Measurements from ENCODE around the gene OAS1.
"Not testable (repeated sequence)": the region's sequence is repeated elsewhere in the genome, so short reads cannot be mapped to it uniquely, and the experiment has no call there.

The OAS1 gene

DNA sequence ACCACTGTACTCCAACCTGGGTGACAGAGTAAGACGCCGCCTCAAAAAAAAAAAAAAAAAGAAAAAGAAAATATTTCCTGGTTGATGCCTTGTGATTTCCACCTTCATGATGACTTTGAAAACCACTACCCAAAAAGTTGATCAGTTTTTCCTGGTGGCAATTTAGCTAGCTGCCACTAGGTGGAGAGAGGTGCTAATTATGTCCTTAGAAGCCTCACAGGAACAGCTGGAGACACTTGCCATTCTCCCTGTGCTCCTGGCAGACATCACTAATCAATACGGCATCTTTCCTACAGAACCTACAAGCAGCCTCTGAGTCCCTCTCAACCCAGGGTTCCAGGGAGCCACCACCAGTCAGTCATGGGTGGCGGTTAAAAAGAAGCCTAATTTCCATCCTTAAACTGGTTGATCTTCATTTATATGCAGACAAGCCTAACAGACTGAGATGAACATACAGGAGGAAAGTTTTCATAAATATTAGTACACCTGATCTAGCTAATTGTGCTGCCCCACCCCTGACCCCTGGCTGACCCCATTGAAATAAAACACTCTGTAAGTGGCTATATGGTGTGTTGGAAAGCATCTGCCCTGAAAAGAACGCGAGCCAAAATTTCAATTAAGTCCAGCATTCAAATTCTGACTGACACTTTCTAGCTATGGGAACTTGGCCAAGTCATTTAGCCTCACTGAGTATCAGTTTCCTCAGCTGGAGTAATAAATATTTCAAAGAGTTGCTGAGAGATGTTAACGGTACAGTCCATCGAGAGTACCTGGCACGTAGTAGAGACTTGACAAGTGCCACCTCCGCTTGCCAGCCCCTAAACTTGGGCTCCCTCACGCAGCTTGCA, 6.2 kb upstream of the OAS1 start:
- peak; percentile 96 for DNase-seq

DNA sequence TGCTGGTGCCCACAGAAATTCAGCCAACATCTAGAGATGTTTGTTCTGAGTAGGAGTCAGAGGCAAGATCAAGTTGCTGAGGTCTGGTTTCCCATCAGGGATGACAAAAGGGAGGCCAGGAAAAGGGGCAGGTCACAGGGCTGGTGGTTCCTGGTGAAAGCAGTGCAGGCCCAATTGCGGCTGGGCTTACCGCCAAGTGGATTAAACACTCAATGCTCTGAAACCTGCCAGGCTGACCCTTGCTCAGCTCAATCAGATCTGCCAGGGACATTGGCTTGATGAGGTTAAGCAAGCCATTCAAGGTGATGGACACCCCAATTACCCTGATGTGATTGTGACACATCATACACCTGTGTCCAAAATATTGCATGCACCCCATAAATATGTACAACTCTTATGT, 5.5 kb upstream of the OAS1 start:
- no peak for DNase-seq

DNA sequence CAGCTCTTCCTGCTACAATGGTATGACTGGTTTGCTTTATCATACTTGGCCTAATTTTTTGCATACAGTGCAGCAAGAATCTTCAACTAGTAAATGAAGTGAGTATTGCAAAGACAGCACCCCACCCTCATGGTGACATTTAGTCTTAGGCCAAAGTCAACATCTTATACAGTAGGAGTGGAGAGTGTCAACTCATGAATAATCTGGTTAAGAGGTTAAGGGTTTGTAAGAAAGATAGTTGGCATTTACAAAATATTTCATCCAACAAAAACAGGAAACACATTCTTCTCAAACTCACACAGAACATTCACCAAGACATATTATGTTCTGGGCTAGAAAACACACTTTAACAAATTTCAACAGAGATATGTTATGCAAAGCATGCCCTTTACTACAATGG, 2.2 kb upstream of the OAS1 start:
- DNase-seq: no peak

DNA sequence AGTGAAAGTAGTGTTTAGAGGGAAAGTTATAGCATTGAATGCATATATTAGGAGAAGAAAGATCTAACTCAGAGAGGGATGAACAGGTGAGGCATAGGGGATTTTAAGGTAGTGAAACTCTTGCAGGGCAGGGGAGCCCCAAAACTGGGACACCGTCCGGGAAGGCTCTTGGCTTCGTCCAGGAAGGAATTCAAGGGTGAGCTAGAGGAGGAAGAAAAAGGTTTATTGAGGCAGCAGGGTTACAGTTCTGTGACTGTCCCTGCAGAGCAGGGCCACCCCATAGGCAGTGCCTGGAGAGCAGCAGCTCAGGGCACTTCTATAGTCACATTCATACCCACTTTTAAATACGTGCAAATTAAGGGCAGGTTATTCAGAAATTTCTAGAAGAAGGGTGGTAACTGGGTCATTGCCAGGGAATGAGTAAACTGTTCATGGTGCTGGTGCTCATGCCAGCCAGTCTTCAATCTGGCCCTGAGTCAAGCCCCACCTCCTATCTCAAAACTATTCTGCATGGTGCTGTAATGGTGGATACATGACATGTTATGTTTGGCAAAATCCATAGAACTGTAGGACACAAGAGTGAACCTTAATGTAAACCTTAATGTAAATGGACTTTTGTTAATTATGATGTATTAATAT, 1.2 kb upstream of the OAS1 start:
- no peak for DNase-seq

DNA sequence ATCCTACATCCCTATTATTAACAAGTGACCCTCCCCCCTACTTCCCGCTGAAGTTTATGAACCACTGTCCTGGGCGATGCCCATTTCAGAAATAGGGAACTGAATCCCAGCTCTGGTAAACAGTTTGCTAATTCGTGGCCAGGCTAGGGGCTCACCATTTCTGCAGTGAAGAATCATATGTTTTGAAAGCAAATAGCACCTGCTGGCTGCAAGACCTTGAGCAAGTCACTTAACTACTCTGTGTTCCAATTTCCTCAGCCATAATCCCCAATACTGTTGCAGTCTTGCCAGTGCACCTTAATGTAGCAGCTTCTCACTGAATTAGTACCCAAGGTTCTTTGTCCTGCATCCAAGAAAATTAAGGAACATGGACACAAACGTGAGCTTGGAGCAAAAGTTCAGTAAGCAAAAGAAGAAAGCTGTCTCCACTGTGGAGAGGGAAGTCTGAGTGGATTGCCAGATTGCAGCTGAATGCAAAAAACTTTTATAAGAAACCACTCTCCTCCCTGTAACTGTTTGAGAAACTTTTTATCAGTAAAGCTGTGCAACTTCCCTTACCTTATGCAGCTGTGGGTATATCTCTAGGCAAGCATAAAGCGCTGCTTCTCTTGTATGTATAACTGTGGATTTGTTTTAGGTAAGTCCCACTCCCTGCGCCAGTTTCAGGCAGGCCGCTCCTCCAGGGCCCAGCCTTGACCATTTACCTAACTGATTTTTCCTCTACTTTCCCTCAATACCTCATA, 824 bp downstream of the OAS1 start:
- no peak for DNase-seq

DNA sequence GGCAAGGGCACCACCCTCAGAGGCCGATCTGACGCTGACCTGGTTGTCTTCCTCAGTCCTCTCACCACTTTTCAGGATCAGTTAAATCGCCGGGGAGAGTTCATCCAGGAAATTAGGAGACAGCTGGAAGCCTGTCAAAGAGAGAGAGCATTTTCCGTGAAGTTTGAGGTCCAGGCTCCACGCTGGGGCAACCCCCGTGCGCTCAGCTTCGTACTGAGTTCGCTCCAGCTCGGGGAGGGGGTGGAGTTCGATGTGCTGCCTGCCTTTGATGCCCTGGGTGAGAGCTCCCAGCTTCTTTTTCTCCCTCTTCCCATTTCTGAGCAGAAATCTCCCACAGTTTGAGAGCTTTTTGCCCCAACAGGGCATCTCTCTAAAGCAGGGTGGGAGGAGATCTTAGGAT, 1.8 kb downstream of the OAS1 start:
- no peak for DNase-seq

DNA sequence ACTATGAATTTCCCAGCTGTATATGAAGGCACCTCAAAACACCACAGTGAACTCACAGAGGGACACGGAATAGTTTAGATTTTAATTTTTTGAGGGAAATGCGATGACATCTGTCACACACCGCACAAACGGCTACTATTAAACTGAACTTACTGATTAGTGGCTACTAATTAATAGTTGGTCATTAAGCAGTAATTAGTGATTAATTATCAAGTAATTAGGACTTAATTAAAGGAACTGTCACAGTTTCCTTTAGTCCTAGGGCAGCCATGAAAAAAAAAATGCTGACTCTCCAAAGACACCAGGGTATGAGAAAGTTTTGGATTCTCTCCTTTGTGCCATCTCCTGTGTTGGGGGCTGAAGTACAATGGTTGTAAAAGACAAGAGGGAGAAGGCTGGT, 2.9 kb downstream of the OAS1 start:
- no peak for DNase-seq

DNA sequence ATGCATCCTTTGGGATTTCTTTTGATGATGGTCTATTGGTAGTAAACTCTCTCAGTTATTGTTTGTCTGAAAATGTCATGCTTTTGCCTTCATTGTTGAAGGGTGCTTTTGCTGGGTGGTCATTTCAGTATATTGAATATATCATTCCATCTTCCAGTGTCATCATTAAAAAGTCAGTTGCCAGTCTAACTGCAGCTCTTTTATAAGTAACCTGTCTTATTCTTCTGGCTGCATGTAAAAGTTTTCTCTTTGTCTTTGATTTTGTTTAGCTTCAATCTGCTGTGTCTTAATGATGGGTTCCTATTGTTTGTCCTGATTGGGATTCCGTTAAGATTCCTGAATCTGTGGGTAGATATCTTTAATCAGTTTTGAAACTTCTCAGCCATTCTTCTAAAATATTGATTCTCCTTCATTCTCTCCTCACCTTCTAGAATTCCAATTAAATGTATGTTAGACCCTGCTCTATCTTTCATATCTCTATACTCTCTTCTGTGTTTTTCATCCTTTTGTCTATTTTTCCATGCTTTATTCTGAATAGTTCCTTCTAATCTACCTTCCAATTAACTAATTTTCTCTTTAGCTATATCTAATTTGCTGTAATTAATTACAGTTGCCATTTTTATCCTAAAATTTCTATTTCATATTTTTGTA, 6.4 kb downstream of the OAS1 start:
- no peak for DNase-seq

DNA sequence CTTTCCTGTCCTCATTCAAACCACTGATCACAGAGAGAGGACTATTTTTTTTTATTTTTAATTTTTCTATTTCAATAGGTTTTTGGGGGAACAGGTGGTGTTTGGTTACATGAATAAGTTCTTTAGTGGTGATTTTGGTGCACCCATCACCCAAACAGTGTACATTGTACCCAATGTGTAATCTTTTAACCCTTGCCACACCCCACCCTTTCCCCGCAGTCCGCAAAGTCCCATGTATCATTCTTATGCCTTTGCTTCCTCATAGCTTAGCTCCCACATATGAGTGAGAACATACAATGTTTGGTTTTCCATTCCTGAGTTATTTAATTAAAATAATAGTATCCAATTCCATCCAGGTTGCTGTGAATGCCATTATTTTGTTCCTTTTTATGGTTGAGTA, 7.1 kb downstream of the OAS1 start:
- not testable (repeated sequence) for DNase-seq

DNA sequence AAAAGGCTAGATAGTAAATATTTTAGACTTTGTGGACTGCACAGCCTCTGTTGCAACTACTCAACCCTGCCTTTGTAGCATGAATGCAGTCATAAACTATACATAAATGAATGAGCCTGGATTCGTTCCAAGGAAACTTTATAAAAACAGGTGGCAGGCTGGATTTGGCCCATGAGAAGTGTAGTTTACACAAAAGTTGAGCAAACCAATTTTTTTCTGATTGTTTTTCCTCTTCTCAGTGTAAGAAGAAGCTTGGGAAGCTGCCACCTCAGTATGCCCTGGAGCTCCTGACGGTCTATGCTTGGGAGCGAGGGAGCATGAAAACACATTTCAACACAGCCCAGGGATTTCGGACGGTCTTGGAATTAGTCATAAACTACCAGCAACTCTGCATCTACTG, 9.5 kb downstream of the OAS1 start:
- DNase-seq: no peak

DNA sequence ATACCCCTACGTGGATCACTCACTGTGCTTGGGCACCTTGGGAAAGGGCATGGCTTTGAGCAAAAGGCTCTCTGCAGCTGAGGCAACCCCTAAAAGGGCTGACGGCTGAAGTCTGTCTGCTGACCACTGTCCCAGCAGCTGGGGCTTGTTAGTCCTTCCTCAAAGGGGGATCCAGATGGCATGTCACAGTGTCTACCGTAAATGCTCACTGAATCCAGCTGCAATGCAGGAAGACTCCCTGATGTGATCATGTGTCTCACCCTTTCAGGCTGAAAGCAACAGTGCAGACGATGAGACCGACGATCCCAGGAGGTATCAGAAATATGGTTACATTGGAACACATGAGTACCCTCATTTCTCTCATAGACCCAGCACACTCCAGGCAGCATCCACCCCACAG, 12.4 kb downstream of the OAS1 start:
- no peak for DNase-seq

DNA sequence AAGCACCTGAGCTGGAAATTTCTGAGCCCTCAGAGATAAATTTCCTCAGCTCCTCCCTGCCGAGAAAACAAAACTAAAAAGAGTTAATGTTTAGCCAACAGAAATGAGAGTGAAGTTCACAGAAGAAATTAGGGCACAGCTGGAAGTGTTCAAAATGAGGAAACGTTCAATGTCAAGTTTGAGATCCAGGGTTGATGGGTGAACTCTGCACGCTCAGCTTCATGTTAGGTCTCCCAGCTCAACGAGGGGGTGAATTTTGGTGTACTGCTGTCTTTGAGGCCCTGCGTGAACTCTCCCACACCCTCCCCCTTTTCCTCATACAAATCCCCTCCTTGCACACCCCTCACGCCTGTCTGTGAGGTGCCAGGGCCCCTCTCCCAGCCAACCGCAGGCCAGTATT, 18.2 kb downstream of the OAS1 start:
- DNase-seq: no peak

DNA sequence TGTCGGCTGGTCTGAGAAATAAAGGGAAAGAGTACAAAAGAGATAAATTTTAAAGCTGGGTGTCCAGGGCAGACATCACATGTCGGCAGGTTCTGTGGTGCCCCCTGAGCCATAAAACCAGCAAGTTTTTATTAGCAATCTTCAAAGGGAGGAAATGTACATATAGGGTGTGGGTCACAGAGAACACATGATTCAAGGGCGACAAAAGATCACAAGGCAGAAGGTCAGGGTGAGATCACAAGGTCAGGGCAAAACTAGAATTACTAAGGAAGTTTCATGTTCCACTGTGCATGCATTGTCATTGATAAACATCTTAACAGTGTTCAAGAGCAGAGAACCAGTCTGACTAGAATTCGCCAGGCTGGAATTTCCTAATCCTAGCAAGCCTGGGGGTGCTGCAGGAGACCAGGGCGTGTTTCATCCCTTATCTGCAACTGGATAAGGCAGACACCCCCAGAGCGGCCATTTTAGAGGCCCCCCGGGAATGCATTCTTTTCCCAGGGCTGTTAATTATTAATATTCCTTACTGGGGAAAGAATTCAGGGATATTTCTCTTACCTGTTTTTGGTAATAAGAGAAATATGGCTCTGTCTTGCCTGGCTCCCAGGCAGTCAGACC, 19.8 kb downstream of the OAS1 start:
- DNase-seq: not testable (repeated sequence)

DNA sequence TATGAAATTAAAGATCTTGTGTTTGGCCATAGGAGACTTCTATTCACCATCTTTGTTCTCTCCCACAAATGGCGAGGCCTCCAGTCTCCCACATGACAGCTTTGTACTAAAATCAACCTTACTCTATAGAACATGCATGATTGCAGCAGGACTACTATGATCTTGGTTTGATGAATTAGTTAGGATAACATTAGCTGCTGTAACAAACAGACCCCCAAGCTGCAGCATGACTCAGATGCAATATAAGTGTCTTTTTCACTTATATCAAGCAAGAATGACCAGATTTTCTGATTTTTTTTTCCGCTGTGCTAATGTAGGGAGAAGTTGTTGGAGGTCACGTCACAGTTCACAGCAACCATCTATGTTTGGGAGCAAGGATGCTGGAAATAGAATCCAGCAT, 20.7 kb downstream of the OAS1 start:
- DNase-seq: no peak

DNA sequence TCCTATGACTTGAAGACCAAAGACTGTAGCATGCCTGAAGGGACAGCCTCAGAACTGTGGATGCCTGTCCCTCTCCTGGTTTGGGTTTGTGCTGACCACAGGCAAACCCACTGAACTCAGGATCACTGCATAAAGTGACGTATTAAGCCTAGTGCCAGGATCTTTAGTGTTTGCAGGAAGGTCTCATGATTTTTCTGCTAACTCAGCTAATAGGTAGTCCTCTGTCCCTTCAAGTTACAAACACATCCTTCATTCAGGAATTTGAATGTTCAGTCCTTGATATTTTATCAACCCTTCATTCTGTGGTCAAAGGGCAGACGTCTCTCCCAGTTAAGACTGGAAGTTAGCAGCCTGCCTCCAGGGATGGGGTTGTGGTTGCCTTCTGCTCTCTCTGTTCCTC, 21.2 kb downstream of the OAS1 start:
- no peak for DNase-seq

DNA sequence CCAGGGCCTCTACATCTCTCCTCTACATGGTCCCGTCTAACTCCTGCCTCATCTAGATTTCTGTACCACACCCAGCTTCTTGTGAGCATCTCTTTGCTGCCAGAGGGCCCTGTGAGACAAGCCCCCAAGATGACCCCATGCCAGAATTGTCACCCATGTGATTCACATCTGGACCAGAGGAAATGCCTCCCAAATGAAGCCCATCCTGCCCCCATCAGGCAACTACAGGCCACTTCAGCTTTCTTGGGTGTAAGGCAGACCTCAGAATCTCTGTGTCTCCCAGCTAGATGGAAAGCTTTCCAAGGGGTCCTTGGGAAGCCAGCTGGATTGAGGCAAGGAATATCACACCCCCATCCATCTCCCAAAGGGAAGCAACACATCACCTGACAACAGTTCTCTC, 22.2 kb downstream of the OAS1 start:
- DNase-seq: no peak

DNA sequence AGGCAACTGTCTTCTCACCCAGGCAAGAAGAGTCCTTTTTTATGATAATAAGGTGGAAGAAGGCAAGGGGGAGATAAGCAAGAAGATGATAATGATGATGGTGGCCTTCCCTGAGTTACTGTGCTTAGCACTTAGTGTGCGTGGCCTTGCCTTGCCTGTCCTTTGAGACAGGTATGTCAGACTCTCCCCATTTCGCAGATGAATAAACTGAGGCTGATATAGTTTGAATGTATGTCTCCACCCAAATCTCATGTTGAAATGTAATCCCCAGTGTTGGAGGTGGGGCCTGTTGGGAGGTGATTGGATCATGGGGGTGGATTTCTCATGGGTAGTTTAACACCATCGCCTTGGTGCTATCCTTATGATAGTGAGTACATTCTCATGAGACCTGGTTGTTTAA, 23.0 kb downstream of the OAS1 start:
- no peak for DNase-seq

DNA sequence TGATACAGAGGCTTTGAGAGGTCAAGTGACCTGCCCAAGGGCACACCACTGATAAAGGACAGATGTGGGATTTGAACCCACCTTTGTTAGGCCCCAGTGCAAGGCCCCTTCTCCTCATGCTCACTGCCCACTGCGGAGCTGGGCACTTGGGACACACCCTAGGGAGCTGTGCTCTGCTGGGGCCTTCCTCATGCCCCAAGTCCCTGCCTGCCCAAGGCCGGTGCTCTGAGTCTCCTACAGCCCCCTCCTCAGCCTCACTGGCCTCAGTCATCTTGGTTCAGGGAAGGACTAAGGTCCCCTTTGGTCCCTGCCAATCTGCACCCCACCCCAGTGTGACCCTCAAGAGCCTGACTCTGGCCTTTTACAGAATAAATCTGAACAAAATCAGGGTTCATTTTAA, 23.6 kb downstream of the OAS1 start:
- no peak for DNase-seq

DNA sequence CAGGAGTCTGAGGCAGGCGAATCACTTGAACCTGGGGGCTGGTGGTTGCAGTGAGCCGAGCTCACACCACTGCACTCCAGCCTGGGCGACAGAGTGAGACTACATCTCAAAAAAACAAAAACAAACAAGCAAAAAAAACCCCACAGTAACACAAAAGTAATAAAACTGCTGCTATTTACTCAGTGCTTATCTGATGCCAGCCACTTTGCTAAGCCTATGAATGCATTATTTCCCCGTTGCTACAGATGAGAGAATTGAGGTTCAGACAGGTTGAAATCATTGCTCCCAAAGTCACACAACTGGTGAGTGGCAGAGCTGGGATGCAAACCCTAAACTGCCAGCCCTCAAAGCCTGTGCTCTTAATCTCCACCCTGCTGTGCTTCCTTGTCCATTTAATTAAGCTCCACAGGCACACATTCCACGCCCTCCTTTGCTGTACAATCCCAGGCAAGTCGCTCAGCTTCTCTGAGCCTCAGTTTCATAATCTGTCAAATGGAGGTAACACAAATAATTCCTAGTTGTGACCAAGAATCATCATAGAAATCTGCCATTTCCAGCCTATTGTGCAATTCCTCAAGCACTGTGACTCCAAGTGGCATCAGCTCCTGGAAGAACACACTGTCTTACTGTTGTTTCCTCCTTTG, 25.8 kb downstream of the OAS1 start:
- DNase-seq: no peak

DNA sequence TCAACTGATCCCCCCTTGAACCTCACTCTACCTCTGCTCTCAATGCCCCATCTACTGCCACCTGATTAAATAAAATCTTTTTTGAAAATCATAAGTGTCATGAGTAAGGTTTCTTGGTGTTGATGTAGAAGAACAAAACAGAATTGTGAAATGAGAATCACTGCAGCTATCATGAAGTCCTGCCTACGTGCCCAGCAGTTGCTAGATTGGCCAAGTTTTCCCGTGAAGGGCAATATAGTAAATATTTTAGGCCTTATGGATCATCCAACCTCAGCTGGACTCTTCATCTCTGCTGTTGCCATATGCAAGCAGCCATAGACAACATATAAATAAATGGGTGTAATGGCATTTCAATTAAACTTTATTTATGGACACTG, 26.4 kb downstream of the OAS1 start:
- DNase-seq: no peak

DNA sequence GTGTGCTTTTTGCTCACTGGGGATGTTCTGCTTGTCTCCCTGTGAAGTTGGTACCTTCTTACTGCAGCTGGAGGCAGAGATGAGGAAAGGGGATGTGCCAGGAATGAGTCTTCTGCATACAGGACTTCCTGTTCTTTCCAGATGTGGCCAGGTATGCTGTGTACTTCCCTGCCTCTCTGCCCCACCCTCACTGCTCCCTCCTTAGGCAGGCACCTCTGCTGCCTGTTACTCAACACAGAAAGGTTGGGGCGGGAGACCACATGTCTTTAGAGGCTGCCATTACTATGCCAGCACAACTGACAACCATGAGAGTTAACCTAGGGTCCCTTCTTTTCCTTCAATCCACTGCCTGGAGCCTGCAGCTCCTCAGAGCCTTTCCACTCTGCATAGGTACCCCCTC, 29.5 kb downstream of the OAS1 start:
- DNase-seq: no peak

DNA sequence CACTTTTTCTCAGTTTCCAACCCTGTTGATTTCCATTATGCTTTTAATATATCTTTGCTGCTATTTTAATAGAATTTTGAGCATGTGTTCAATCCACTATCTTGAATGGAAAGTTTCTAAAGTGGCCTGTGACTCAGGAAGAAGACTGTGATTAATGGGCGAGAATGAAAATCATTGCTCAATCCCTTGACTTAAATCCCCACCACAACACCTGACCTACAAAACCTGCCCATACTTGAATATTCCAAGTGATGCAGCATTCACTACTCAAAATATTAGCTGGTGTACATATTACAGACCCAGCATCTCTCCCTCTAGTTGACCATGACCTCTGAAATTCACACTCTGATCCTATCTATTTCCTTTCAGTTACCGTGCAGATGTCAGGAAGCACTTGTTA, 30.2 kb downstream of the OAS1 start:
- no peak for DNase-seq

Measured in NCI-H2171 treated with DMSO at 0.1 percent for 48 hours (cell line).